Panc1 (cell line): ENCODE results near the gene DCTN3. TPM values are rescaled to one million over a fixed set of nuclear protein-coding genes. Genes with fewer than 3 reads are reported as not detected.

Source experiments
- ATAC-seq: fragments of 200-7000 bp; cut with Tn5 transposase; 2 replicates; pipeline ENCODE4 v1.9.1; 2020; ENCODE audit warnings: mild to moderate bottlenecking, moderate library complexity
- BruUV-seq: library from RNA; stranded (reverse); fragments of 400-500 nt; replicated peaks from 2 replicates; lab custom pipeline; 2021; lab: Mats Ljungman, UMichigan
- CTCF ChIA-PET: fragments of 300-600 bp; sonication (Branson Sonifier 250); formaldehyde crosslinking; loops from one replicate; lab custom pipeline; 2022; ENCODE audit warnings: antibody characterized with exemption; lab: Charles Lee
- POLR2A ChIA-PET: fragments of 300-600 bp; sonication (Branson Sonifier 250); formaldehyde crosslinking; loops from one replicate; lab custom pipeline; 2022; ENCODE audit warnings: antibody characterized with exemption; lab: Charles Lee
- DNase-seq: peaks from one replicate; pipeline ENCODE4 v3.0.0-alpha.2; 2010; ENCODE audit warnings: low read depth, low spot score
- H3K27ac ChIP-seq: 2 replicates; pipeline ENCODE4 v1.5.1; 2011; ENCODE audit warnings: mild to moderate bottlenecking, low read length, inconsistent platforms
- H3K27me3 ChIP-seq: fragments of 200-500 bp; sonication (Bioruptor generic); 2 replicates; pipeline ENCODE4 v1.6.0; 2014; ENCODE audit warnings: low read length, inconsistent platforms; ENCODE audit not compliant: control insufficient read depth, insufficient read depth
- H3K36me3 ChIP-seq: fragments of 200-500 bp; sonication (Bioruptor generic); 2 replicates; pipeline ENCODE4 v1.5.1; 2014; ENCODE audit warnings: inconsistent platforms, mild to moderate bottlenecking, low read length, moderate library complexity; ENCODE audit not compliant: control insufficient read depth, insufficient read depth
- H3K4me1 ChIP-seq: 2 replicates; pipeline ENCODE4 v1.5.1; 2011; ENCODE audit warnings: inconsistent platforms, mild to moderate bottlenecking, low read length, moderate library complexity; ENCODE audit not compliant: control insufficient read depth, insufficient read depth
- H3K4me3 ChIP-seq, 2 experiments: 2 replicates each; pipeline ENCODE4 v1.5.1; 2011 to 2012; ENCODE audit warnings: low read depth in 2 of 2, low read length in 2 of 2, mild to moderate bottlenecking in 2 of 2, inconsistent platforms in 1 of 2, moderate library complexity in 1 of 2
- H3K9me3 ChIP-seq: fragments of 200-500 bp; sonication (Bioruptor generic); 2 replicates; pipeline ENCODE4 v1.5.1; 2014; ENCODE audit warnings: low read depth, mild to moderate bottlenecking, inconsistent platforms, low read length, moderate library complexity; ENCODE audit not compliant: control insufficient read depth, insufficient read depth
- POLR2AphosphoS5 ChIP-seq: IDR thresholded peaks from 2 replicates; pipeline ENCODE4 v1.6.1; 2012; ENCODE audit warnings: mild to moderate bottlenecking, low read depth, low read length, moderate library complexity
- SIN3A ChIP-seq: IDR thresholded peaks from 2 replicates; pipeline ENCODE4 v1.6.1; 2012; ENCODE audit warnings: low read depth, mild to moderate bottlenecking, low read length, moderate library complexity, borderline replicate concordance; ENCODE audit not compliant: insufficient read depth
- TCF7L2 ChIP-seq: IDR thresholded peaks from 2 replicates; pipeline ENCODE4 v1.6.1; 2011; ENCODE audit warnings: mild to moderate bottlenecking, low read depth, low read length, inconsistent platforms
- in situ Hi-C: cut with HindIII; loops from 2 replicates; pipeline ENCODE4 v1.10.0; 2016; ENCODE audit warnings: low sequenced_read_pairs, low pct_unique_long_range_greater_than_20kb
- intact Hi-C: fragments of 100-400 bp; cut with micrococcal nuclease; formaldehyde crosslinking; loops from one replicate; pipeline ENCODE4 v1.10.0; 2022; ENCODE audit not compliant: unreplicated experiment
- total RNA-seq: library from RNA; stranded (reverse); gene quantifications from one replicate; pipeline ENCODE4 v1.2.1, GENCODE V29; 2021; ENCODE audit not compliant: unreplicated experiment
- TF ChIP-seq, protein P1 (sequence below), 2 experiments: IDR thresholded peaks; 2 replicates each; pipeline ENCODE4 v1.6.1; 2011 to 2012; ENCODE audit warnings: low read depth in 2 of 2, control low read depth in 1 of 2, low read length in 1 of 2, mild to moderate bottlenecking in 1 of 2, moderate library complexity in 1 of 2; ENCODE audit not compliant: insufficient read depth in 1 of 2
- TF ChIP-seq, protein P2 (sequence below): fragments of 450-650 bp; IDR thresholded peaks from 2 replicates; pipeline ENCODE4 v1.5.1; 2017; ENCODE audit warnings: mild to moderate bottlenecking

Gene DCTN3
- total RNA-seq, 1 experiment from 2014 or later = 110 TPM

DNA sequence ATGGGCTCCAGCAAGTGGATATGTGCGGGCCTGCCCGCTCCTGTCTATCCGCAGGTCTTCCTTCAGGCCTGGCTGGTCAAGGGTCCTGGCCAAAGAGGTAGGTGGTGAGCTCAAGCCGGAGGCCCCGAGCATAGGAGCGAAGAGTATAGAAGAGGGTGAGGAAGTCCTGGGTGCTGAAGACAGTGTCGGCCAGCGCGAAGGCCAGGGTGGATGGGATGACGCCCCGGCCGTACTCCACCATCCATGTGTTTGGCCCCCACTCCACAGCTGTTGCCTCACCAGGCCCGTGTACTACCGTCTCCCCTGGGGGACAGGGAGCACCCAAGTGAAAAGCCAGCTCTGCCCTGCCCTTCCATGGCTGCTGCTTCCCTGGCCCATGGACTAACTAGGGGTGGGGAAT lies 15.3 kb upstream of the DCTN3 start:
- no peak for ATAC-seq
- in situ Hi-C loops = no loop called here

DNA sequence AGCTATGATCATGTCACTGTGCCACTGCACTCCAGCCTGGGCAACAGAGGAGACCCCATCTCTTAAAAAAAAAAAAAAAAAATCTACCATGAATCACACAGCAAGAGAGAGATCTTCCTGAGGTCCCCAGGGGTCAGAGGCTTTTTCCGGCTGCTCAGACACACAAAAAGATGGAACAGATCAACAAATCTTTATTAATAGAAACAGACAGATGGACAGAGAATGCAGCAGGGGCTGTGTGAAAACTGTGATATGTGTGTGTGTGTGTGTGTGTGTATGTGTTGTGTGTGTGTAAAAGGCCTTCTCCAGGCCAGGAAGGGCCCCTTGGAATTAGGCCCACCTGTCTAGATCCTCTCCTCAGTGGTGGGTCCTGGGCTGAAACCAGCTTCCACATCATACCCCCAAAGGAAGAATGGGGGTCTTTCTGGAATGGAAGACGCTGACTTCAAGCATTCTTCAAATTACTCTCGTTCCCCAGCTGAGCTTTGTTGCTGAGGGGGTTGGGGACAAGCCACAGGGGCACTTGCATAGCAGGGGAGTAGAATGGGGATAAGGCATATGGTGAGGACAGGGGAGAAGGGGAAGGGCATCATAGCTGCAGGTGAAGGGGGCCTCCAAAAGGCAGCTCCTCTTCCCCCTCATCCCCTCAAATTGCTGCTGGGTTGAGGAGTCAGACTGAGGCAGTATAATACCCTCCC lies 14.4 kb upstream of the DCTN3 start:
- ChIA-PET CTCF (interaction anchor here (1.0 to 1.8 kb wide), 6 partner anchors 15 to 31 kb away, joined by 3 to 8 read pairs (median 6); partner anchors contain the start of gene RPP25L), POLR2A (interaction anchor here (0.6 to 0.7 kb wide), 3 partner anchors 15 to 523 kb away, joined by 6 to 11 read pairs (median 8); partner anchors contain the start of gene DCTN3)
- in situ Hi-C loops (no loop called here), intact Hi-C loops (loop anchor here (1.0 kb wide), 1 partner anchor 21 kb away; no protein-coding TSS in a partner anchor)
- TSS peak; percentile 94 for BruUV-seq
- ATAC-seq (no peak), DNase-seq (no peak)
- peaks cover 13% of the 10 kb centered on the region for H3K4me1 ChIP-seq
- H3K27me3 ChIP-seq = no peaks in the 10 kb centered on the region; the same call in 1 of the 2 replicates
- TF ChIP-seq POLR2AphosphoS5 = 0 out of 2 replicates have a peak, but pooled peaks have one; percentile 23
- no peak for TF ChIP-seq SIN3A
- H3K9me3 ChIP-seq = no peaks in the 10 kb centered on the region
- no peaks in the 10 kb centered on the region for H3K36me3 ChIP-seq
- no peak overlapping the region for H3K27ac ChIP-seq
- no peak overlapping the region for H3K4me3 ChIP-seq

More for the DNA sequence above, 15.3 kb upstream of the DCTN3 start:
- POLR2A ChIA-PET = interaction anchor here (0.7 kb wide), 1 partner anchor 23 kb away, joined by 9 read pairs; no protein-coding TSS in a partner anchor
- no TSS peak for BruUV-seq
- DNase-seq = no peak
- intact Hi-C loops = no loop called here
- Histone ChIP-seq H3K9me3 (no peaks in the 10 kb centered on the region), H3K36me3 (no peaks in the 10 kb centered on the region), H3K27ac (no peak overlapping the region), H3K4me1 (peaks cover 13% of the 10 kb centered on the region), H3K27me3 (no peaks in the 10 kb centered on the region), H3K4me3 (no peak overlapping the region)
- CTCF ChIA-PET = no interaction called here
- TF ChIP-seq POLR2AphosphoS5 = no peak
- TF ChIP-seq, protein P1, sequence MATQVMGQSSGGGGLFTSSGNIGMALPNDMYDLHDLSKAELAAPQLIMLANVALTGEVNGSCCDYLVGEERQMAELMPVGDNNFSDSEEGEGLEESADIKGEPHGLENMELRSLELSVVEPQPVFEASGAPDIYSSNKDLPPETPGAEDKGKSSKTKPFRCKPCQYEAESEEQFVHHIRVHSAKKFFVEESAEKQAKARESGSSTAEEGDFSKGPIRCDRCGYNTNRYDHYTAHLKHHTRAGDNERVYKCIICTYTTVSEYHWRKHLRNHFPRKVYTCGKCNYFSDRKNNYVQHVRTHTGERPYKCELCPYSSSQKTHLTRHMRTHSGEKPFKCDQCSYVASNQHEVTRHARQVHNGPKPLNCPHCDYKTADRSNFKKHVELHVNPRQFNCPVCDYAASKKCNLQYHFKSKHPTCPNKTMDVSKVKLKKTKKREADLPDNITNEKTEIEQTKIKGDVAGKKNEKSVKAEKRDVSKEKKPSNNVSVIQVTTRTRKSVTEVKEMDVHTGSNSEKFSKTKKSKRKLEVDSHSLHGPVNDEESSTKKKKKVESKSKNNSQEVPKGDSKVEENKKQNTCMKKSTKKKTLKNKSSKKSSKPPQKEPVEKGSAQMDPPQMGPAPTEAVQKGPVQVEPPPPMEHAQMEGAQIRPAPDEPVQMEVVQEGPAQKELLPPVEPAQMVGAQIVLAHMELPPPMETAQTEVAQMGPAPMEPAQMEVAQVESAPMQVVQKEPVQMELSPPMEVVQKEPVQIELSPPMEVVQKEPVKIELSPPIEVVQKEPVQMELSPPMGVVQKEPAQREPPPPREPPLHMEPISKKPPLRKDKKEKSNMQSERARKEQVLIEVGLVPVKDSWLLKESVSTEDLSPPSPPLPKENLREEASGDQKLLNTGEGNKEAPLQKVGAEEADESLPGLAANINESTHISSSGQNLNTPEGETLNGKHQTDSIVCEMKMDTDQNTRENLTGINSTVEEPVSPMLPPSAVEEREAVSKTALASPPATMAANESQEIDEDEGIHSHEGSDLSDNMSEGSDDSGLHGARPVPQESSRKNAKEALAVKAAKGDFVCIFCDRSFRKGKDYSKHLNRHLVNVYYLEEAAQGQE (IDR thresholded peaks at IDR 0.05; ENCODE audit: insufficient read depth in 1 of 2, low read depth in 2 of 2, low read length in 1 of 2) = no peak

DNA sequence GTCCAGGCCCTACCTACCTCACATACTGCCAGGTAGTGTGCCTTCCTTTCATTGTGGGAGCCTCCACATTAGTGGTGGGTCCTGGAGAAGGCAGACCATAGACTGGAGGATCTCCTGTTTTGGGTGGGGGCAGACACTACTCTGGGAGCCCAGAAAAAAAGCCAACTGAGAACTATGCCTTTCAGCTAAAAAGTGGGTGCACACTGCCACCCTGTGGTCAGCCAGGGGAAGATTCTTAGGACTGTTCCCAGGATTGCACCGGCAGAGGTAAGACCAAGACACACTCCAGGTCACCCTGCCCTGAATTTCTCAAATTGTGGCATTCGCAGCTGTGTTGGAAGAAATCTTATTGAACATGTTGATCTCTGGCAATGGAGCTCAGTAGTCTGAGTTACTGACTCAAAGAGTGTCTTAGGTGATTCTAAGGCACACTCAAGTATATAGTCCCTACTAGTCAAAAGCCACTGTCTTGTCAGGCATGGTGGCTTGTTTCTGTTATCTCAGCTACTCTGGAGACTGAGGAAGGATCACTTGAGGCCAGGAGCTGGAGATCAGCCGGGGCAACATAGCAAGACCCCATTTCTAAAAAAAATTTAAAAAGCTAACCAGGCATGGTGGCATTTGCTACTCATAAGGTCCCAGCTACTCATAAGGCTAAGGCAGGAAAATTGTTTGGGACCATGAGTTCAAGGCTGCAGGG lies 13.7 kb upstream of the DCTN3 start:
- H3K27me3 ChIP-seq = peaks cover 6% of the 10 kb centered on the region
- H3K36me3 ChIP-seq = no peaks in the 10 kb centered on the region
- TF ChIP-seq, protein P2, sequence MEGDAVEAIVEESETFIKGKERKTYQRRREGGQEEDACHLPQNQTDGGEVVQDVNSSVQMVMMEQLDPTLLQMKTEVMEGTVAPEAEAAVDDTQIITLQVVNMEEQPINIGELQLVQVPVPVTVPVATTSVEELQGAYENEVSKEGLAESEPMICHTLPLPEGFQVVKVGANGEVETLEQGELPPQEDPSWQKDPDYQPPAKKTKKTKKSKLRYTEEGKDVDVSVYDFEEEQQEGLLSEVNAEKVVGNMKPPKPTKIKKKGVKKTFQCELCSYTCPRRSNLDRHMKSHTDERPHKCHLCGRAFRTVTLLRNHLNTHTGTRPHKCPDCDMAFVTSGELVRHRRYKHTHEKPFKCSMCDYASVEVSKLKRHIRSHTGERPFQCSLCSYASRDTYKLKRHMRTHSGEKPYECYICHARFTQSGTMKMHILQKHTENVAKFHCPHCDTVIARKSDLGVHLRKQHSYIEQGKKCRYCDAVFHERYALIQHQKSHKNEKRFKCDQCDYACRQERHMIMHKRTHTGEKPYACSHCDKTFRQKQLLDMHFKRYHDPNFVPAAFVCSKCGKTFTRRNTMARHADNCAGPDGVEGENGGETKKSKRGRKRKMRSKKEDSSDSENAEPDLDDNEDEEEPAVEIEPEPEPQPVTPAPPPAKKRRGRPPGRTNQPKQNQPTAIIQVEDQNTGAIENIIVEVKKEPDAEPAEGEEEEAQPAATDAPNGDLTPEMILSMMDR = peak; percentile 95
- TF ChIP-seq POLR2AphosphoS5 (no peak), SIN3A (no peak), TCF7L2 (no peak)
- no peaks in the 10 kb centered on the region for H3K9me3 ChIP-seq
- intact Hi-C loops = loop anchor here (1.0 kb wide), 1 partner anchor 21 kb away; no protein-coding TSS in a partner anchor
- ChIA-PET CTCF (interaction anchor here (0.5 to 1.8 kb wide), 8 partner anchors 11 to 450 kb away, joined by 3 to 8 read pairs (median 6); partner anchors contain the start of gene RPP25L), POLR2A (interaction anchor here (0.6 to 0.7 kb wide), 4 partner anchors 14 to 523 kb away, joined by 3 to 11 read pairs (median 7); partner anchors contain the start of gene DCTN3)
- peaks cover 13% of the 10 kb centered on the region for H3K4me1 ChIP-seq
- no peak overlapping the region for H3K27ac ChIP-seq
- in situ Hi-C loops = no loop called here
- no peak overlapping the region for H3K4me3 ChIP-seq
- peak; percentile 65 for DNase-seq
- no TSS peak for BruUV-seq
- peak; percentile 55 for ATAC-seq
